Heart left ventricle (tissue), 16 donors: ENCODE measurements around the gene BCAR3. TPM values are rescaled to one million over a fixed set of nuclear protein-coding genes. Genes with fewer than 3 reads are reported as not detected.
A peak's percentile ranks its signal among the peaks of the same experiment; 100 is the strongest.

Source experiments
- ATAC-seq, 4 donors: fragments of 200-7000 bp; cut with Tn5 transposase; one replicate each; pipeline ENCODE4 v1.9.1; 2020 to 2022; ENCODE audit warnings: moderate library complexity in 4 of 4, mild to moderate bottlenecking in 3 of 4, moderate number of reproducible peaks in 1 of 4
- DNase-seq, 5 donors: peaks; one replicate each; pipeline ENCODE4 v3.0.0-alpha.2; 2020
- H3K27ac ChIP-seq, 12 donors: fragments of 200-600 bp; sonication (generic) in 4 of 12; one replicate each; pipeline versions ENCODE4 v1.5.0 to v1.8.0; 2016 to 2022; ENCODE audit warnings: mild to moderate bottlenecking in 2 of 12
- H3K27me3 ChIP-seq, 9 donors: fragments of 200-600 bp; sonication (generic) in 2 of 9; one replicate each; pipeline versions ENCODE4 v1.5.1 to v1.8.0; 2016 to 2022; ENCODE audit warnings: mild to moderate bottlenecking in 3 of 9
- H3K36me3 ChIP-seq, 9 donors: fragments of 200-600 bp; sonication (generic) in 2 of 9; one replicate each; pipeline versions ENCODE4 v1.5.0 to v1.8.0; 2018 to 2022; ENCODE audit warnings: mild to moderate bottlenecking in 2 of 9
- H3K4me1 ChIP-seq, 12 donors: fragments of 200-600 bp; sonication (generic) in 4 of 12; one replicate each; pipeline versions ENCODE4 v1.5.0 to v1.8.0; 2016 to 2022; ENCODE audit warnings: mild to moderate bottlenecking in 3 of 12
- H3K4me3 ChIP-seq, 12 donors: fragments of 200-600 bp; sonication (generic) in 4 of 12; one replicate each; pipeline versions ENCODE4 v1.5.0 to v1.8.0; 2017 to 2022; ENCODE audit warnings: mild to moderate bottlenecking in 9 of 12, moderate library complexity in 4 of 12
- H3K9me3 ChIP-seq, 12 donors: fragments of 200-600 bp; sonication (generic) in 4 of 12; one replicate each; pipeline versions ENCODE4 v1.5.0 to v1.8.0; 2016 to 2022; ENCODE audit warnings: mild to moderate bottlenecking in 1 of 12
- POLR2A ChIP-seq, 2 donors: fragments of 450-650 bp; IDR thresholded peaks; one replicate each; pipeline ENCODE4 v1.6.1; 2017; ENCODE audit warnings: antibody characterized with exemption in 2 of 2, mild to moderate bottlenecking in 2 of 2, moderate library complexity in 2 of 2
- WGBS, 4 donors: extraction: QIAGEN DNeasy Blood & Tissue Kit in 2 of 4; methylation state at CpG; one replicate each; pipeline versions ENCODE4 v1.1.5 to v1.1.7; 2013 to 2018; 5-methylcytosine and 5-hydroxymethylcytosine counted together
- intact Hi-C, 10 donors: fragments of 100-400 bp; cut with DNase I; formaldehyde crosslinking; loops; one replicate each; pipeline versions ENCODE4 v1.11.1 to v1.14.2; 2022
- polyA plus RNA-seq, 2 donors: library from polyadenylated mRNA; stranded (reverse); fragments of 200-250 nt; gene quantifications; one replicate each; pipeline ENCODE4 v1.2.3, GENCODE V29; 2013
- total RNA-seq, 9 donors: library from RNA; depleted of rRNA in 2 of 9; stranded (reverse); fragments of >200 nt in 2 of 9; fragmentation: NEBNext Ultra II Directional in 3 of 9; extraction: Animal tissue kit (Norgen Biotek cat#: 25700) in 3 of 9; gene quantifications; one replicate each; pipeline versions ENCODE4 v1.1.0 to v1.2.4, GENCODE V29; 2016 to 2023
- TF ChIP-seq, protein P1 (sequence below), 12 donors: fragments of 200-600 bp; sonication (generic) in 4 of 12; IDR thresholded peaks; one replicate each; pipeline versions ENCODE4 v1.5.0 to v1.8.0; 2018 to 2022; ENCODE audit warnings: antibody characterized with exemption in 12 of 12, mild to moderate bottlenecking in 5 of 12
- donor health status: ischemic (EF 13 %, LVEDD 7.1; RV severe dilation, severe dysfunction).
- donor health status: healthy with polysubstance abuse.
- donor health status: DM: no; HTN: yes; CAD: no.
- donor health status: DM: no; HTN: no; CAD: no.
- donor health status: ischemic (EF 25% LVEDD 6.9; RV normal size, moderate dysfunction).
- donor health status: ischemic (EF 25% LVEDD 5.7; RV mildly dilated, moderate dysfunction).
- donor health status: healthy.
- donor health status: DM: yes; HTN: yes; CAD: no.
- donor health status: ischemic (EF 35%, LVEDD 5.7; RV mildly dilated, moderate dysfunction).
- donor health status: nonischemic (EF 11% LVEDD 7.7; RV severe dilation, severe dysfunction).
- donor health status: DM: yes; HTN: yes; CAD: no.
- donor health status: PGD.
- donor health status: ischemic (EF 29% LVEDD 5.4; RV normal size, mild dysfunction).
- donor health status: nonischemic (EF 23%, LVEDD 6.1; RV moderate dilation, normal function).

Gene BCAR3
- total and polyA plus RNA-seq, 11 donors: 6.4 to 25.0 (median 12.9) TPM

DNA sequence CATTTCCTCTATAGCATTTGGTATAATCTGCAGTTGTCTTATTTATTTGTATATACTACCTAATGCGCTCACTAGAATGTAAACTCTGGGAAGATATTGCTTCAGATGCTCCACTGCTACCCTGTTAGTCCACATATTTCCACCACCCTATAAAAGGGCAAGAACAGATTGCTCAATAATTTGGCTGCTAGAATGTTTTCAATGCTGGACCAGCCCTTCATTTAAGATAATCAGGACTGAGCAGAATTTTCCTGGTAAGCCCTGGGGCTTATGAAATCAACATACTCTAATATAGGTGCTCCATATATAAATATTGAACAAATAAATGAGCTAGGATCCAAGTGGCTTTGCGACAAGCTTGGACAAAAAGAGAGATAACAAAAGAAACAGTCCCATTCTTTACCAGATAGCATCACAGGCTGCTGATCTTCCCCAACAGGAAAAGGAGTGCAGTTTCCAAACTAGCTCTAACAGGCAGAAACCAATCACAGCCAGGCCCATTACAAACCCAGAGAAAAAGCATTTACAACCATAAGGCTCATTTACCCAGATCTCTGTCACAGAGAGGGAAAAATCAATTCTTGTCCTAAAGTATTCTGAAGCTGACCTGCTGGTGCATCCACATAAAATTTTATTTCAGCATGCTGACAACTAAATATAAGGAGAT is 8.3 kb downstream of the BCAR3 start:
- no peaks in the 10 kb centered on the region for H3K9me3 ChIP-seq
- TF ChIP-seq, protein P1, sequence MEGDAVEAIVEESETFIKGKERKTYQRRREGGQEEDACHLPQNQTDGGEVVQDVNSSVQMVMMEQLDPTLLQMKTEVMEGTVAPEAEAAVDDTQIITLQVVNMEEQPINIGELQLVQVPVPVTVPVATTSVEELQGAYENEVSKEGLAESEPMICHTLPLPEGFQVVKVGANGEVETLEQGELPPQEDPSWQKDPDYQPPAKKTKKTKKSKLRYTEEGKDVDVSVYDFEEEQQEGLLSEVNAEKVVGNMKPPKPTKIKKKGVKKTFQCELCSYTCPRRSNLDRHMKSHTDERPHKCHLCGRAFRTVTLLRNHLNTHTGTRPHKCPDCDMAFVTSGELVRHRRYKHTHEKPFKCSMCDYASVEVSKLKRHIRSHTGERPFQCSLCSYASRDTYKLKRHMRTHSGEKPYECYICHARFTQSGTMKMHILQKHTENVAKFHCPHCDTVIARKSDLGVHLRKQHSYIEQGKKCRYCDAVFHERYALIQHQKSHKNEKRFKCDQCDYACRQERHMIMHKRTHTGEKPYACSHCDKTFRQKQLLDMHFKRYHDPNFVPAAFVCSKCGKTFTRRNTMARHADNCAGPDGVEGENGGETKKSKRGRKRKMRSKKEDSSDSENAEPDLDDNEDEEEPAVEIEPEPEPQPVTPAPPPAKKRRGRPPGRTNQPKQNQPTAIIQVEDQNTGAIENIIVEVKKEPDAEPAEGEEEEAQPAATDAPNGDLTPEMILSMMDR (IDR thresholded peaks at IDR 0.05): no peak
- no peak for TF ChIP-seq POLR2A (IDR thresholded peaks at IDR 0.05)
- peaks cover 0 to 10% (median 0%) of the 10 kb centered on the region in 9 donors for H3K36me3 ChIP-seq
- ATAC-seq: no peak
- no peak overlapping the region for H3K4me3 ChIP-seq
- intact Hi-C loops: loop anchor here in 1 of 10 donors (5.0 kb wide), 1 partner anchor 36 kb away; no protein-coding TSS in a partner anchor
- WGBS, 4 donors: 71 to 86% (median 84%) methylated on average over 2 of the region's 2 CpGs
- peak overlapping the region in 9 of 12 donors; percentile 6 to 77 (median 57) for H3K27ac ChIP-seq
- no peak for DNase-seq
- no peaks in the 10 kb centered on the region for H3K27me3 ChIP-seq
- peaks cover 17 to 97% (median 83%) of the 10 kb centered on the region in 12 donors for H3K4me1 ChIP-seq

DNA sequence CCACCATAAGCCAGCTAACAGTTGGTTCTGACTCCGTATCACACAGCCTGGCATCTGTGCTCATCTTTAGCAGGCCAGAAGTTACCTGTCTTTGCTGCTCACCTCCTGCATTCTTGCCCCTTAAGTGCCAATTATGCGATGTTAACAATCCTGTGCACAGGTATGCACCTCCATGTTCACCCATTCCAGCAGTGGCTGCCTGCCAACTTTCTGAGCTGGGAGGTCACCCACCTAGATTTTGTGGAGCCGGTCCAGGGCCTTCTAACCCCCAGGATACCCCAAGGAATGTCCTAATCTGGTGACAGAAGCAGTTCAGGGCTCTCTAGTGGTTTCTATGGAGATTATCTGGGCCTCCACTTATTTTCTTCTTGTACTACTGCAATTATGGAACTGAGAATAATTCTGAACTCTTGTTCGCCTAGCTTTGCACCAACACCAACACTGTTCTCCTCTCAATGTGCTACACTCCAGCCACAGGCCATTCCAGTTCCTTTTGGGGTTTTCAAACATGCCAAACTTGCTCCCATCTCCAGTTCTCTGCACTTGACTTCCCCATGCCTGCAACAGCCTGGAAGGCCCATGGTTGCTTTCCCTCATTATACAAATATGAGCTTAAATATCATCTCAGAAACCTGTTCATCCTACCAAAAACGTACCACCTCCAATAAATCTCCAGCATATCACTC is 9.0 kb downstream of the BCAR3 start:
- Histone ChIP-seq H3K4me3 (no peak overlapping the region), H3K4me1 (peaks cover 17 to 98% (median 85%) of the 10 kb centered on the region in 12 donors), H3K27me3 (no peaks in the 10 kb centered on the region), H3K9me3 (no peaks in the 10 kb centered on the region), H3K36me3 (peaks cover 0 to 17% (median 0%) of the 10 kb centered on the region in 9 donors), H3K27ac (peak overlapping the region in 11 of 12 donors; percentile 12 to 77 (median 57))
- ATAC-seq (no peak), DNase-seq (no peak)
- TF ChIP-seq POLR2A (IDR thresholded peaks at IDR 0.05): no peak
- TF ChIP-seq, protein P1 (IDR thresholded peaks at IDR 0.05): no peak
- WGBS, 4 donors: 54 to 69% (median 65%) methylated on average over 5 of the region's 5 CpGs
- intact Hi-C loops: loop anchor here in 1 of 10 donors (5.0 kb wide), 1 partner anchor 35 kb away; no protein-coding TSS in a partner anchor

DNA sequence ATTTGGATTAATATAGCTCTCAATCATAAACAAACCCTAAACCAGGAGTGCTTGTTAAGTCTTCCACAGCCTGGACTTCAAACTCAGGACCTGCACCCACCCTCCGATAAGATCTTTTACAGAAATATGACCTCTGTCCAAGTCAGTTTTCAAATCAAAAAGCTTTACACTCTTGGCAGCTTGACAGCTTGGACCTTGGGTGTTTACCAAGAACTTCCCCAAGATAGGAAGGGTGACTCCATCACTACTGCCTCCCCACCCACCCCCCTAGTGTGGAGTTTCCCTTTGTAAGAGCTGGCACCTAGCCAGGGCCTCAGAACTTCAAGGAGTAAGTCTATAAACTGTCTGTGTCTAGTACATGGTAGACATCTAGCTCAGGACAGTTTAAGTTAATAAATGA is 9.6 kb downstream of the BCAR3 start:
- WGBS, 4 donors: 25 to 42% (median 30%) methylated on average over 1 of the region's 1 CpG
- peak overlapping the region in 11 of 12 donors; percentile 12 to 77 (median 57) for H3K27ac ChIP-seq
- TF ChIP-seq, protein P1 (IDR thresholded peaks at IDR 0.05): no peak
- TF ChIP-seq POLR2A (IDR thresholded peaks at IDR 0.05): no peak
- intact Hi-C loops: loop anchor here in 1 of 10 donors (5.0 kb wide), 1 partner anchor 35 kb away; no protein-coding TSS in a partner anchor
- H3K4me3 ChIP-seq: no peak overlapping the region
- H3K4me1 ChIP-seq: peaks cover 17 to 98% (median 89%) of the 10 kb centered on the region in 12 donors
- DNase-seq: peak; percentile 72 to 91 (median 85)
- H3K27me3 ChIP-seq: no peaks in the 10 kb centered on the region
- no peaks in the 10 kb centered on the region for H3K9me3 ChIP-seq
- H3K36me3 ChIP-seq: peaks cover 0 to 15% (median 0%) of the 10 kb centered on the region in 9 donors
- ATAC-seq: peak; percentile 49 to 75 (median 56)

DNA sequence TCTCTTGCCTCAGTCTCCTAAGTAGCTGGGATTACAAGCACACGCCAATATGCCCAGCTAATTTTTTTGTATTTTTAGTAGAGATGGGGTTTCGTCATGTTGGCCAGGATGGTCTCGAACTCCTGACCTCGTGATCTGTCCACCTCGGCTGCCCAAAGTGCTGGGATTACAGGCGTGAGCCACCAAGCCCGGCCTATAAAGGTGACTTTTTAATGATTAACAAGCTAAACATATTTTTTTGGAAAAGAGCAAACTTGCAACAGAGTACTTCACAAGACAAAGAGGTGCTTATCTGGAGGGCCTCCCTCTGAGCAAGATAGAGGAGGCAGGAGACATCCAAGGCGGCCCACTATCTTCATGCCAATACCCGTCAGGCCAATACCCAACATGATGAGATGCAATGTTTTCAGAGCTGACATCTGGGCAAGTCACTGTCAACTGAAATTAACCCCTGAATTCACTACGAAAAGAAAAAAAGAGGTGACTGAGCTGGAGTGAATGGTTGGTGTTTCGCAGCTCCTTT is 10.5 kb downstream of the BCAR3 start:
- H3K4me1 ChIP-seq: peaks cover 17 to 99% (median 89%) of the 10 kb centered on the region in 12 donors
- DNase-seq (no peak), ATAC-seq (no peak)
- WGBS, 4 donors: 93 to 96% (median 95%) methylated on average over 11 of the region's 11 CpGs
- intact Hi-C loops: loop anchor here in 1 of 10 donors (5.0 kb wide), 1 partner anchor 34 kb away; no protein-coding TSS in a partner anchor
- H3K9me3 ChIP-seq: no peaks in the 10 kb centered on the region
- peaks cover 0 to 18% (median 0%) of the 10 kb centered on the region in 9 donors for H3K36me3 ChIP-seq
- H3K27me3 ChIP-seq: no peaks in the 10 kb centered on the region
- H3K27ac ChIP-seq: peak overlapping the region in 9 of 12 donors; percentile 30 to 77 (median 73)
- no peak overlapping the region for H3K4me3 ChIP-seq
- no peak for TF ChIP-seq POLR2A (IDR thresholded peaks at IDR 0.05)
- TF ChIP-seq, protein P1 (IDR thresholded peaks at IDR 0.05): no peak
